Karpas-422 (cell line): ENCODE results near the gene UBL4A. TPM values are rescaled to one million over a fixed set of nuclear protein-coding genes. Genes with fewer than 3 reads are reported as not detected.

ENCODE experiments used
- DNase-seq: peaks from one replicate; pipeline ENCODE4 v3.0.0-alpha.2; 2015
- H2AFZ ChIP-seq: fragments of 200-600 bp; sonication (generic); 2 replicates; pipeline ENCODE4 v1.6.1; 2014; ENCODE audit warnings: antibody characterized with exemption, low read length, mixed read lengths
- H3K27ac ChIP-seq: fragments of 200-600 bp; sonication (generic); 2 replicates; pipeline ENCODE4 v1.5.1; 2014; ENCODE audit warnings: mild to moderate bottlenecking, low read length, moderate library complexity
- H3K27me3 ChIP-seq: fragments of 200-600 bp; sonication (generic); 2 replicates; pipeline ENCODE4 v1.6.1; 2014; ENCODE audit warnings: low read length, mixed read lengths
- H3K36me3 ChIP-seq: fragments of 200-600 bp; sonication (generic); 2 replicates; pipeline ENCODE4 v1.6.1; 2014; ENCODE audit warnings: low read length, mixed read lengths; ENCODE audit not compliant: insufficient read depth
- H3K4me1 ChIP-seq: fragments of 200-600 bp; sonication (generic); 2 replicates; pipeline ENCODE4 v1.6.1; 2014; ENCODE audit warnings: mild to moderate bottlenecking, low read length, mixed read lengths
- H3K4me2 ChIP-seq: fragments of 200-600 bp; sonication (generic); 2 replicates; pipeline ENCODE4 v1.6.1; 2014; ENCODE audit warnings: low read length, low read depth, mild to moderate bottlenecking; ENCODE audit not compliant: poor library complexity, severe bottlenecking
- H3K4me3 ChIP-seq: fragments of 200-600 bp; sonication (generic); 2 replicates; pipeline ENCODE4 v1.5.1; 2014; ENCODE audit warnings: mild to moderate bottlenecking, antibody characterized with exemption, low read length, mixed read lengths
- H3K79me2 ChIP-seq: fragments of 200-600 bp; sonication (generic); 2 replicates; pipeline ENCODE4 v1.6.1; 2014; ENCODE audit warnings: mild to moderate bottlenecking, low read length, mixed read lengths
- H3K9ac ChIP-seq: fragments of 200-600 bp; sonication (generic); 2 replicates; pipeline ENCODE4 v1.6.0; 2014; ENCODE audit warnings: low read length
- H3K9me2 ChIP-seq: fragments of 200-600 bp; sonication (generic), shearing (Covaris generic); replicated peaks from 2 replicates; pipeline ENCODE4 v1.6.0; 2014; ENCODE audit warnings: mild to moderate bottlenecking, low read length, moderate library complexity; ENCODE audit not compliant: insufficient read depth
- H3K9me3 ChIP-seq: fragments of 300-700, 200-600 bp; sonication (generic); 2 replicates; pipeline ENCODE4 v1.6.1; 2014; ENCODE audit warnings: low read length, mixed read lengths
- H4K20me1 ChIP-seq: fragments of 200-600 bp; sonication (generic); 2 replicates; pipeline ENCODE4 v1.6.1; 2014; ENCODE audit warnings: mild to moderate bottlenecking, antibody characterized with exemption, low read length, low read depth; ENCODE audit not compliant: insufficient read depth
- total RNA-seq: library from RNA; depleted of rRNA; stranded (reverse); fragments of >200 nt; shearing (Covaris generic); gene quantifications from 2 replicates; pipeline ENCODE4 v1.2.3, GENCODE V29; 2014; ENCODE audit warnings: low replicate concordance

The UBL4A gene
- total RNA-seq, 1 experiment from 2014 or later = 30.4 TPM

DNA sequence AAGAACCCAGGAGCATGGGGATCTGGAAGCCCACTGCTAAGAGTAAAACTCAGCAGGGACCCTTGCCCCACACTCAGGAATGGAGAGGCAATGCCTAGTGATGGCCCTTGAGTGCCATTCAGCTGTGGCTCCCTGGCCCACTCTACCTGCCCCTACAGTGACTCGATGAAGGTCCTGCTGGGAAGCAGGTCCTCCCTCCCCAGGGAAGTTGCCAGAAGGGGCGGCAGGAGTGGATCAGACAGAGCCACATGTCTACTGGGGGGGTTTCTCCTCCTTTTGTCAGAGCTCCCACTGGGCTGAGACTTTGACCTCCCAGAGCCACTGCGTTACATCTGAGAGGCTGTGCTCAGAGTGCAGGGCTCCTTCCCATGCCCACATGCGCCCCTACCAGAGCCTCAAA lies 2.8 kb upstream of the UBL4A start:
- no peaks in the 10 kb centered on the region for H3K9me3 ChIP-seq
- H4K20me1 ChIP-seq = no peaks in the 10 kb centered on the region; the same call in 1 of the 2 replicates
- peaks cover 4% of the 10 kb centered on the region; the same call in 1 of the 2 replicates for H3K36me3 ChIP-seq
- DNase-seq = no peak
- peaks cover 32% of the 10 kb centered on the region for H3K79me2 ChIP-seq
- H3K27me3 ChIP-seq = no peaks in the 10 kb centered on the region
- H3K4me2 ChIP-seq = peak overlapping the region; percentile 75
- no peaks in the 10 kb centered on the region for H3K9me2 ChIP-seq
- H3K27ac ChIP-seq = no peak overlapping the region
- H3K9ac ChIP-seq = peak overlapping the region; percentile 84
- H3K4me3 ChIP-seq = peak overlapping the region; percentile 74; the same call in 1 of the 2 replicates
- H3K4me1 ChIP-seq = peaks cover 40% of the 10 kb centered on the region
- H2AFZ ChIP-seq = no peak overlapping the region

DNA sequence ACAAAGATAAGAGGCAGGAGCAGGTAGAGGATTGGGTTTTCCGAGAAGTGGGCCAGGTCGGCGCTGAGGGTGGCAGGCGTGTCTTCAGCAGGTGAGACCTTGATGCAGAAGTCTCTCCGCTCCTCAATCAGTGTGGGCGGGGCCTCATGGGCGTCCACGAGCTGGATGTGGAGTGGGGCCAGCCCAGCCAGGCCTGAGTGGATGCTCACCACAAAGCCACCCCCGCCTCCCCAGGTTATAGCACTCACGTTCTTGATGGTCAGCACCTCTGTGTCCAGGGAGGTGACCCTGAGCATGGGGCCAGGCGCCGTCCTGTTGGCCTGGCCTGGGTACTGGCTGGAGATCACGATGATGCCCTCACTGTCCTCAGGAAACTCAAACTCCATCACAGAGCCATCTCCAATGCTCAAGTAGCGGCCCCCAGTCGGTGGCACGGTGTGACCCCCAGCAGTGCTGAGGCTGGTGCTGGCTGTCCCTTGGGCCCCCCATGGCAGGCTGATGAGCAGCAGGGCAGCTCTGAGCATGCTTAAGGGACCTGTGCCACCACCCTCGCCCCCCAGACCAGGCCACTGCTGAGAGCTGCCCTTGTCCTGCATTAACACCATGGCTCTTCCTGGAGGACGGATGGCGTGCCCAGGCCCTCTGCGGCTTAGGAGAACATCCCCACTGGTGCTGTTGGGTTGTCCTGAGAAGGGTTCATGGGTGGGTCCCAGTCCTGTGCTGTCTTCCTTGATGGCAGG lies 2.1 kb upstream of the UBL4A start:
- H3K27me3 ChIP-seq = no peaks in the 10 kb centered on the region
- no peaks in the 10 kb centered on the region for H3K9me2 ChIP-seq
- H3K79me2 ChIP-seq = peaks cover 32% of the 10 kb centered on the region
- no peaks in the 10 kb centered on the region for H3K9me3 ChIP-seq
- H3K4me3 ChIP-seq = peak overlapping the region; percentile 74; the same call in 1 of the 2 replicates
- peak overlapping the region; percentile 84 for H3K9ac ChIP-seq
- H4K20me1 ChIP-seq = no peaks in the 10 kb centered on the region; the same call in 1 of the 2 replicates
- peak overlapping the region; percentile 75 for H3K4me2 ChIP-seq
- peaks cover 4% of the 10 kb centered on the region; the same call in 1 of the 2 replicates for H3K36me3 ChIP-seq
- peaks cover 47% of the 10 kb centered on the region for H3K4me1 ChIP-seq
- no peak for DNase-seq
- H2AFZ ChIP-seq = no peak overlapping the region
- H3K27ac ChIP-seq = no peak overlapping the region

DNA sequence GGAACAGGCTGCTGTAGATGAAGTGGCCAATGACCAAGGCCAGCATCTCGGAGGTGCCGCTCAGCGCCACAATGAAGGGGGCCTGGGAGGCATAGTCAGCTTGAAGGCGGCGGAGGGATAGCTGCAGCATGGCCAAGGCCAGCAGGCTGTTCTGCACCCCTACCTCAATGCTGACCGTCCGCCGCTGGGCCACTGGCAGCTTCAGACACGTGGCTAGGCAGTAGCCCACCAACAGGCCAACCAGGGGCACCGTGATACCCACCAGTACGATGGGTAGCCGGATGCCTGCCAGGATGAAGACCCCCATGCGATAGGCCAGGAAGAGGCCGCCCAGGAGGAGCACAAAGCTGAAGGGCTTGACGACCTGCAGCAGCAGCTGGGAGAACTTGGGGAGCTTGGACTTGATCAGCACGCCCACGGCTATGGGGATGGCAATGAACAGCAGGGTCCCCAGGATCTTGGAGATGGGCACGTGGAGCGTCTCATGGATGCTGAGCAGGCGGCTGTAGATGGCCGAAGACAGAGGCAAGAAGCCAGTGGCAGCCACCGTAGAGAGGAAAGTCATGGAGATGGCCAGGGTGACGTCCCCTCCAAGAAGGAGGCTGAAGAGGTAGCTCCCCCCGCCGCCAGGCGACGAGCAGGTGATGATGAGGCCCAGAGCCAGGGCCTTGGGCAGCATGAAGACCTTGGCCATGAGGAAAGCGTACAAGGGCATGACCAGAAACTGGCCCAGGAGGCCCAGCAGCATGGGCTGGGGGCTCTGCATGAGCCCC lies 1.3 kb upstream of the UBL4A start:
- H3K9ac ChIP-seq = peak overlapping the region; percentile 66; the same call in 1 of the 2 replicates
- no peaks in the 10 kb centered on the region for H3K27me3 ChIP-seq
- no peaks in the 10 kb centered on the region for H3K9me3 ChIP-seq
- no peak for DNase-seq
- peak overlapping the region; percentile 66 for H3K4me2 ChIP-seq
- H3K9me2 ChIP-seq = no peaks in the 10 kb centered on the region
- peaks cover 55% of the 10 kb centered on the region for H3K4me1 ChIP-seq
- no peak overlapping the region for H2AFZ ChIP-seq
- H4K20me1 ChIP-seq = no peaks in the 10 kb centered on the region; the same call in 1 of the 2 replicates
- peak overlapping the region; percentile 35; the same call in 1 of the 2 replicates for H3K27ac ChIP-seq
- peaks cover 32% of the 10 kb centered on the region for H3K79me2 ChIP-seq
- peak overlapping the region; percentile 67; the same call in 1 of the 2 replicates for H3K4me3 ChIP-seq
- H3K36me3 ChIP-seq = peaks cover 4% of the 10 kb centered on the region; the same call in 1 of the 2 replicates

DNA sequence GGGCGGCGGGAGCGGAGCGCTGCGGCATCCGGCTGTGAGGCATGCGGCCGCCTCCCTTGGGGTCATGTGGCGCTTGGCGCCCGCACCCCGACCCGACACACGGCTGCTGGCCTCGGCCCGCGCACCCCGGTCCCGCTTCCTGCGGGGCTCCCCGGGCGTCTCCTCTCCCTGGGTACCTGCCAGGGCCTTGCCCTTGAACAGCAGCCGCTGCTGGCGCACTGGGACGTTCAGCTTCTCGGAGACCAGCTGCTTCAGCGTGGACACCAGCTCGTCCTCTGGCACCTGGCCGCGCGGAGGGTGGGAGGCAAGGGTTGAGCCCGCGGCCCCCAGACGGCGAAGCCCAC lies 391 bp downstream of the UBL4A start:
- H3K4me2 ChIP-seq = peak overlapping the region; percentile 81
- no peaks in the 10 kb centered on the region for H3K9me2 ChIP-seq
- H3K79me2 ChIP-seq = peaks cover 32% of the 10 kb centered on the region
- peaks cover 4% of the 10 kb centered on the region; the same call in 1 of the 2 replicates for H3K36me3 ChIP-seq
- H3K4me3 ChIP-seq = peak overlapping the region; percentile 78
- peaks cover 66% of the 10 kb centered on the region for H3K4me1 ChIP-seq
- no peak overlapping the region for H2AFZ ChIP-seq
- peak; percentile 69 for DNase-seq
- H3K27ac ChIP-seq = peak overlapping the region; percentile 75
- H3K9ac ChIP-seq = peak overlapping the region; percentile 94
- no peaks in the 10 kb centered on the region; the same call in 1 of the 2 replicates for H4K20me1 ChIP-seq
- H3K9me3 ChIP-seq = no peaks in the 10 kb centered on the region
- no peaks in the 10 kb centered on the region for H3K27me3 ChIP-seq

DNA sequence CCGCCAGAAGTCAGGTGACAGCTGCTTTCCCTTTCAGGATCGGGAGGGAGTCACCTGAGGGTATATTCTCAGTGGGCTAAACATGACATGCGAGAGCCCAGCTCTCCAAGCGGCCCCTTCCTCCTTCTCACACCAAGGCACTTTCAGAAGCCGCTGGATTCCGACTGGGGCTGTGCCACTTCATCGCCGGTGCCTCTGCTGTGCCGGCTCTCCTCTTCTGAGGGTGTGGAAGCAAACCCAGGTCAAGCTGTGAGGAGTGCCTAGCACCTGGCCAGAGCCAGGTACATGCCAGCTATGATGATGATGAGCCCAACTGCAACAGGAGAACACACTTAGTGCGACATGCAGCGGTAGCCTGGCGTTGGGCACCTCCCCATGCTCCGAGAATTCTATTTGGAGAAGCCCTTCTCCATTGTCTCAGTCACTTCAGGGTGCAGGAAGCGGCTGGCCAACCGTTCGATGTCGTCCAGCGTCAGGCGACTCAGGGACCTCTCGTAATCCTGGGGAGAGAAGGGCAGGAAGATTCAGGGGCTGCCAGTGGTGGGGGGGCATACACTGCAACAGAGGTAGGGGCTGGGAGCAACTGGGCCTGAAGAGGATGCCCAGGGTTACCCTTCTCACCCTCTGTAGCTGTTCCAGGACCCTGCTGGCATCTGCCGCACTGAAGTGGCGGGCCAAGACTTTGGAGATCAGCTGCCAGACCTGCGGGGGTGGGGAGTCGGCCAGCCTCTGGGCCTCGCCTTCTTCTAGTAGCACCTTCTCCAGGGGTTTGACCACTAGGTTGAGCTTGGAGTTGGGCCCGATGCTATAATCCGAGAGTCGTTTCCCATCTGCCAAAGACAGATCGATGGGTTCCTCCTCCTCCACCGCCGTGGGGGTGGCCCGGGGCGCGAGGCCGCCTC lies 1.0 kb downstream of the UBL4A start:
- Histone ChIP-seq H3K4me3 (peak overlapping the region; percentile 78), H4K20me1 (no peaks in the 10 kb centered on the region; the same call in 1 of the 2 replicates), H3K9me3 (no peaks in the 10 kb centered on the region), H3K4me1 (peaks cover 66% of the 10 kb centered on the region), H2AFZ (no peak overlapping the region), H3K9ac (peak overlapping the region; percentile 94), H3K36me3 (peaks cover 4% of the 10 kb centered on the region; the same call in 1 of the 2 replicates), H3K4me2 (peak overlapping the region; percentile 81), H3K27ac (peak overlapping the region; percentile 75), H3K27me3 (no peaks in the 10 kb centered on the region), H3K79me2 (peaks cover 32% of the 10 kb centered on the region), H3K9me2 (no peaks in the 10 kb centered on the region)
- DNase-seq = no peak

DNA sequence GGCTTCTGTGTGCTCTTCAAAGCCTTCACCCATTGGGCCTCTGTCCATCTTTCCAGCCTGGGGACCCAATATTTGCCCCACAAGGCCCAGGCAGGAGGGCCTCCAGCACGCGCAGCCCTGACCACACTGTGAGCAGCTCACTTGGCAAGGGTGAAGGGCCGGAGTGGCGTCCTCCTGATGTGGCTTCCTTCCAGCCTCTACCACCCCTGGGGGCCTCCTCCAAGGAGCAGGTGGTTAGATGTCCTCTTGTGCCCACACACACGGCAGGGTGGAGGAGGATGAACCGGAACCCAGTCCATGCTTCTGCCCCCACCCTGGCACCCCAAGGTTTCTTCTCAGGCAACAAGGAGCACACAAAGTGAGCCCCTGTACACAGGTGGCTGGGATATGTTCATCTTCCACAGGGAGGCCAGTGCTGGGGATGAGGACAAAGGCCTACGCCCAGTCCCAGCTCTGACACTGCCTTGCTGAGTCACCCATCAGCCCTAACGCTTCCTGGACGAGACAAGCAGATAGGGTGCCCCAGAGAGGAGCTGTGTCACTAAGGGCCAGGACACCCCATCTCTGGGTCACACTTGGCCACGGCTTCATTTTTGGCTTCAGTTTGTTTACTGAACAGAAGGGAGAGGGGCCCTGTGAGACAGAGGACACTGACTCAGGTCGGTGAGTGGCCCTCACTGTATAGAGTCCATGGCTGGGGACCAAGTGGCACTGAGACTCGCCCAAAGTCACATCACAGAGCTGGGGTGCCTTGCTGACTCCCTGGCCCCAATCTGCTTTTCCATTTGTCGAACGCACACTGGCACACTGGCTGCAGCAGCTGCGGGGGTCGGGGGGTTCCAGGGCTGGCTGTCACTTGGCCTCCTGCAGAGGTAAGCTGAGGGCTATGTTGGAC lies 1.9 kb downstream of the UBL4A start:
- H3K27me3 ChIP-seq = no peaks in the 10 kb centered on the region
- H3K4me2 ChIP-seq = peak overlapping the region; percentile 81
- no peaks in the 10 kb centered on the region for H3K9me2 ChIP-seq
- H3K4me3 ChIP-seq = 0 out of 2 replicates have a peak overlapping the region, but pooled peaks have one; percentile 78
- no peak overlapping the region for H2AFZ ChIP-seq
- no peak for DNase-seq
- peaks cover 71% of the 10 kb centered on the region for H3K4me1 ChIP-seq
- H3K36me3 ChIP-seq = peaks cover 4% of the 10 kb centered on the region; the same call in 1 of the 2 replicates
- H3K9me3 ChIP-seq = no peaks in the 10 kb centered on the region
- no peak overlapping the region for H3K9ac ChIP-seq
- peaks cover 26% of the 10 kb centered on the region for H3K79me2 ChIP-seq
- H4K20me1 ChIP-seq = no peaks in the 10 kb centered on the region
- no peak overlapping the region for H3K27ac ChIP-seq

DNA sequence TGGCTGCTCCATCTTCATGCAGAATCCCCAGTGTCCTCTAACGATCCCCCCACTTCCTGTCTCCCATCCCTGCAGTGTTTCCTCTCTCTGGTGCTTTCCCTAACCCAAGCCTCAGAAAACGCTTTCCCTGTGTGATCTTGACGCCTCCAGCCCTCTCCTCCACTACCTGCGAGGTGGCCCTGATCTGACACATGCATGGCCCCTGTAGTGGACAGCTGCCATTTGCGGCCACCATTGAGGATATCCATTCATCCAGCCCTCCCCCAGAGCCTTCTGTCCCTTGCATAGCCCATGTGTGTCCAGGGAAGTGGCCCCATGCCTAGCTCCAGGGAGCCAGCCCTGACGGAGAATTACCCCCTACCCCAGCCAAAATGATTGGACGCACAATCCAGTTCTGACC lies 3.1 kb downstream of the UBL4A start:
- peaks cover 21% of the 10 kb centered on the region for H3K79me2 ChIP-seq
- no peaks in the 10 kb centered on the region for H4K20me1 ChIP-seq
- H3K9me3 ChIP-seq = no peaks in the 10 kb centered on the region
- H3K9ac ChIP-seq = no peak overlapping the region
- no peaks in the 10 kb centered on the region for H3K27me3 ChIP-seq
- peaks cover 4% of the 10 kb centered on the region; the same call in 1 of the 2 replicates for H3K36me3 ChIP-seq
- H2AFZ ChIP-seq = no peak overlapping the region
- no peak overlapping the region for H3K4me2 ChIP-seq
- H3K9me2 ChIP-seq = no peaks in the 10 kb centered on the region
- no peak overlapping the region for H3K4me3 ChIP-seq
- no peak for DNase-seq
- peaks cover 63% of the 10 kb centered on the region for H3K4me1 ChIP-seq
- no peak overlapping the region for H3K27ac ChIP-seq
